Testis (tissue), 2 donors: ENCODE results near the gene VAMP4.

Source experiments
- CTCF ChIP-seq, 3 experiments: fragments of 450-650 bp in 2 of 3; fragments of 200-600 bp in 1 of 3; sonication (generic) in 1 of 3; IDR thresholded peaks; one replicate each; pipeline ENCODE4 v1.5.1; 2016 to 2019; ENCODE audit warnings: antibody characterized with exemption in 3 of 3, mild to moderate bottlenecking in 2 of 3, moderate library complexity in 1 of 3
- POLR2A ChIP-seq: fragments of 450-650 bp; IDR thresholded peaks from one replicate; pipeline ENCODE4 v1.6.1; 2017; ENCODE audit warnings: antibody characterized with exemption, mild to moderate bottlenecking, moderate library complexity

GRCh38 chr1:171683870-171684269 lies 58.0 kb downstream of the VAMP4 start:
- TF ChIP-seq POLR2A (no peak), CTCF (IDR thresholded peaks at IDR 0.05) (no peak)
